SIG-M5 (cell line): ENCODE results near the gene MTARC2.

Source experiments
- DNase-seq: peaks from one replicate; lab custom pipeline; 2025; lab: John Stamatoyannopoulos, UW

Gene MTARC2

GRCh38 chr1:220768126-220768601 is 20.0 kb downstream of the MTARC2 start:
- no peak for DNase-seq

GRCh38 chr1:220769205-220769604 is 21.1 kb downstream of the MTARC2 start:
- DNase-seq: no peak

GRCh38 chr1:220770245-220770913 is 22.3 kb downstream of the MTARC2 start:
- DNase-seq: no peak

- DNase-seq: no peak
Measured at GRCh38 chr1:220772846-220773245, 24.7 kb downstream of the MTARC2 start.

GRCh38 chr1:220775240-220775853 is 27.2 kb downstream of the MTARC2 start:
- DNase-seq: no peak

- no peak for DNase-seq
Measured at GRCh38 chr1:220776254-220776653, 28.1 kb downstream of the MTARC2 start.

- DNase-seq: no peak
Measured at GRCh38 chr1:220776720-220777326, 28.7 kb downstream of the MTARC2 start.

- no peak for DNase-seq
Measured at GRCh38 chr1:220783453-220783852, 35.3 kb downstream of the MTARC2 start.

- no peak for DNase-seq
Measured at GRCh38 chr1:220784751-220785150, 36.6 kb downstream of the MTARC2 start.

- DNase-seq: no peak
Measured at GRCh38 chr1:220785166-220786056, 37.3 kb downstream of the MTARC2 start.

- no peak for DNase-seq
Measured at GRCh38 chr1:220786057-220786336, 37.9 kb downstream of the MTARC2 start.

GRCh38 chr1:220786337-220787068 is 38.4 kb downstream of the MTARC2 start, which contains the start of gene MTARC1:
TSS of gene MTARC1 (plus strand) at chr1:220786913. CDS start at chr1:220786945, 32 bp downstream.
- no peak for DNase-seq

GRCh38 chr1:220787069-220787619 is 39.0 kb downstream of the MTARC2 start:
- no peak for DNase-seq

- no peak for DNase-seq
Measured at GRCh38 chr1:220788900-220789299, 40.8 kb downstream of the MTARC2 start.

GRCh38 chr1:220789532-220790147 is 41.5 kb downstream of the MTARC2 start:
- peak; percentile 42 for DNase-seq

GRCh38 chr1:220791285-220791684 is 43.2 kb downstream of the MTARC2 start:
- no peak for DNase-seq

GRCh38 chr1:220791956-220792355 is 43.8 kb downstream of the MTARC2 start:
- no peak for DNase-seq

GRCh38 chr1:220796530-220796929 is 48.4 kb downstream of the MTARC2 start:
- no peak for DNase-seq

- no peak for DNase-seq
Measured at GRCh38 chr1:220797044-220797443, 48.9 kb downstream of the MTARC2 start.

- no peak for DNase-seq
Measured at GRCh38 chr1:220797553-220797952, 49.4 kb downstream of the MTARC2 start.

GRCh38 chr1:220798338-220798737 is 50.2 kb downstream of the MTARC2 start:
- DNase-seq: no peak
